Measurements from ENCODE around the gene PLXNC1. TPM values are rescaled to one million over a fixed set of nuclear protein-coding genes. Genes with fewer than 3 reads are reported as not detected.
A peak's percentile ranks its signal among the peaks of the same experiment; 100 is the strongest.

PLXNC1 gene
- total RNA-seq, result 14.2 TPM

DNA sequence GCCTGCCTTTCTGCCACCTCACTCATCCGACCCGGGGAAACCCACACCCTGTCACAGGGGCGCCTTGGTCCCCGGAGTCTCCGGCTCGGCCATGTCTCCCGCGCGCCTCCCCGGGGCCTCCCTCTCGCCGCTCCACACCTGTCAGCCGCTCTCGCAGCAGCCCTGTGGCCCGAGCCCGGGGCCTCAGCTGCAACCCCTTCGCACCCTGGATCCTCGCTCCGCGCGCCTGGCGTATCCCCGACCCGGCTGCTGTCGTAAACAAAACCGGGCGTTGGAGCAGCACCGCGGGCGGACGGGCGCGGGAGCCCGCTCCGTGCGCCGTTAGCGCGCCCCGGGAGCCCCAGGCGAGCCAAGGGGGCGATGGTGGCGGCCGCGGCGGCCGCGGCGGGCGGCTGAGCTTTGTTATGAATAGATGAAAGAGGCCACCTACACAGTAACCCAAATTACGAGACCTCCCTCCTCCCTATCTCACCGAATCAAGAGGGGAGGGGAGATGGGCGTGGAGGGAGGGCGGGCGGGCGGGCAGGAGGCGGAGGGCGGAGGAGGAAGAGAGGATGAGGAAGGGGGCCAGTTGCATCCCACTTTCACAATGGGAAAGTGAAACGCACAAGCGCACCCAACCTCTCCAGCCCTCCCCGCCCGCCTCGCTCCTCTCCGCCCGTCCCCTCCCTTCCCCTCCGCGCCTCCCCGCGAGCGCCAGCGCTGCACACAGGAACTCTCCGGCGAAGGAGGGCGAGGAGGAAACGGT, at the start of gene PLXNC1:
TSS of gene PLXNC1 (plus strand) at position 587 of the 748 bp plus-strand sequence. CDS start 395 bp downstream, outside the sequence.
- Histone ChIP-seq H3K27me3 (no peaks in the 10 kb centered on the region), H3K27ac (peak within 1 kb of the TSS; percentile 79)
- TF ChIP-seq POLR2AphosphoS5 (IDR thresholded peaks at IDR 0.05; ENCODE audit: insufficient read depth in 1 of 2, low read depth in 1 of 2), result no peak
- TF ChIP-seq CTCF (IDR thresholded peaks at IDR 0.05), result no peak
- TF ChIP-seq POLR2A (IDR thresholded peaks at IDR 0.05), result no peak

DNA sequence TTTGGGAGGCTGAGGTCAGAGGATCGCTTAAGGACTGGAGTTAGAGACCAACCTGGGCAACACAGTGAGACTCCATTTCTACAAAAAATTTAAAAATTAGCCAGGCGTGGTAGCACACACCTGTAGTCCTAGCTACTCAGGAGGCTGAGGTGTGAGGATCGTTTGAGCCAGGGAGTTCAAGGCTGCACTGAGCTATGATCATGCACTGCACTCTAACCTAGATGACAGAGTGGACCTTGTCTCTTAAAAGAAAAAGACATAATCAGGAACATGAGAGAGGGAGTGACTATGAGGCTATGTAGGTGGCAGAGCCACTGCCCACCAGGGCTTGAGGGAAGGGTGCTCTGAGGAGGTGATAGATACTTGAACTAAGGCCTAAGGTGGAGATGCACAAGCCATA, 49.2 kb upstream of the PLXNC1 start:
- Histone ChIP-seq H3K27me3 (no peaks in the 10 kb centered on the region), H3K36me3 (no peaks in the 10 kb centered on the region), H3K4me3 (no peak overlapping the region), H3K9me3 (no peaks in the 10 kb centered on the region), H3K27ac (no peak overlapping the region), H3K4me1 (peaks cover 13% of the 10 kb centered on the region)
- intact Hi-C loops (cut with DNase I), result loop anchor here (10.0 kb wide), 1 partner anchor 204 kb away; no protein-coding TSS in a partner anchor
- DNase-seq (ENCODE audit: extremely low spot score in 2 of 2), result no peak
- TF ChIP-seq POLR2AphosphoS5 (IDR thresholded peaks at IDR 0.05; ENCODE audit: insufficient read depth in 1 of 2, low read depth in 1 of 2) (no peak), CTCF (IDR thresholded peaks at IDR 0.05) (no peak), POLR2A (IDR thresholded peaks at IDR 0.05) (no peak)

More for the DNA sequence above, at the start of gene PLXNC1:
- H3K4me3 ChIP-seq, result peak within 1 kb of the TSS; percentile 52 to 87
- peaks cover 27% of the 10 kb centered on the region for H3K4me1 ChIP-seq
- no peaks in the 10 kb centered on the region for H3K9me3 ChIP-seq
- no peaks in the 10 kb centered on the region for H3K36me3 ChIP-seq
- DNase-seq (ENCODE audit: extremely low spot score in 2 of 2), result no peak
- intact Hi-C loops (cut with DNase I), result loop anchor here (5.0 kb wide), 1 partner anchor 284 kb away; no protein-coding TSS in a partner anchor

- TF ChIP-seq POLR2AphosphoS5 (IDR thresholded peaks at IDR 0.05; ENCODE audit: insufficient read depth in 1 of 2, low read depth in 1 of 2) (no peak), CTCF (IDR thresholded peaks at IDR 0.05) (no peak), POLR2A (IDR thresholded peaks at IDR 0.05) (no peak)
- Histone ChIP-seq H3K9me3 (no peaks in the 10 kb centered on the region), H3K27me3 (no peaks in the 10 kb centered on the region), H3K36me3 (no peaks in the 10 kb centered on the region), H3K4me3 (no peak overlapping the region), H3K4me1 (peaks cover 13% of the 10 kb centered on the region), H3K27ac (no peak overlapping the region)
- intact Hi-C loops (cut with DNase I), result loop anchor here (2.0 to 10.0 kb wide), 4 partner anchors 205 to 597 kb away; no protein-coding TSS in a partner anchor
- DNase-seq (ENCODE audit: extremely low spot score in 2 of 2), result no peak
Measured at GRCh38 chr12:94099632-94100031, 48.7 kb upstream of the PLXNC1 start.

DNA sequence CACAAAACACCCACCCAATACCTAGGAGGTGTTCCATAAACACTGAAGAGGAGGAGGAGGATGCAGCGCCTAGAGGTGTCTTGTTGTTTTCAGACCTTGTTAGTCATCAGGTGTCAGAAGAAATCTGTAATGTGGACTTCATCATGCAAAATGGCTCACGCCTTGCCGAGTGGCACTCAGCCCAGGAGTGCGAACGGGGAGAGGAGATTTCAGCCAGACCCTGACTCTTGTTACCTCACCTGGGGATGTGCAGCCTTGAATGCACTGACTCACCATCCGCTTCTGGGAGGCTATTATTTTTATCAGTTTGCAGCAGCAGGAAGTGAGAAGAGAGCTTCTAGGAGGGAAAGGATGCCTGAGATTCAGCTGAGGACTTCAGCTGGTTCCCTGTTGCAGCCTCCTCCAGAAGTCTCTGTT, 48.2 kb upstream of the PLXNC1 start:
- H3K27ac ChIP-seq, result no peak overlapping the region
- no peaks in the 10 kb centered on the region for H3K9me3 ChIP-seq
- intact Hi-C loops (cut with DNase I), result loop anchor here (2.0 to 10.0 kb wide), 3 partner anchors 335 to 597 kb away; no protein-coding TSS in a partner anchor
- no peaks in the 10 kb centered on the region for H3K27me3 ChIP-seq
- H3K4me1 ChIP-seq, result peaks cover 13% of the 10 kb centered on the region
- no peaks in the 10 kb centered on the region for H3K36me3 ChIP-seq
- TF ChIP-seq CTCF (IDR thresholded peaks at IDR 0.05) (no peak), POLR2AphosphoS5 (IDR thresholded peaks at IDR 0.05; ENCODE audit: insufficient read depth in 1 of 2, low read depth in 1 of 2) (no peak), POLR2A (IDR thresholded peaks at IDR 0.05) (no peak)
- DNase-seq (ENCODE audit: extremely low spot score in 2 of 2), result no peak
- H3K4me3 ChIP-seq, result no peak overlapping the region
